NCI-H1417 treated with DMSO at 0.1 percent for 48 hours (cell line): ENCODE data around the gene GALNT6.
"Not testable (repeated sequence)": the region's sequence is repeated elsewhere in the genome, so short reads cannot be mapped to it uniquely, and the experiment has no call there.

Experiments
- DNase-seq: peaks from one replicate; lab custom pipeline; 2025; lab: John Stamatoyannopoulos, UW

GALNT6 gene

DNA sequence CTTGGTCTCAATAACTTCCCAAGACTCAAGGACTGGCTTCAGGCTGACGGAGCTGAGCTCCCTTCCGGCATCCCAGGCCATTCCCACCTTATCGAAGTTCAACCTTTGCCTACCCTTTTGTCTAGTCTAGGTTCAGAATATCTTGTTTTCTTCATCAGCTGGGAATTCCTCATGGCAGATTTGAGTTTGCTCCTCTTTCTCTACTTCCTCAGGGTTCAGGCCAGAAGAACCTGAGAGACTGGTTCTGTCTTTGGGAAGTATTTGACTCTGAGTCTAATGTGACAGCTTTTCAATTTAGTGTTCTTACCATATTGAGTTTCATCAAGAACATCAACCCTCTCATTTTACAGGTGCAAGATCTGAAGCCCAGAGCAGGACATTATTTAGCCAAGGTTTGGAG, 69.3 kb downstream of the GALNT6 start:
- no peak for DNase-seq

DNA sequence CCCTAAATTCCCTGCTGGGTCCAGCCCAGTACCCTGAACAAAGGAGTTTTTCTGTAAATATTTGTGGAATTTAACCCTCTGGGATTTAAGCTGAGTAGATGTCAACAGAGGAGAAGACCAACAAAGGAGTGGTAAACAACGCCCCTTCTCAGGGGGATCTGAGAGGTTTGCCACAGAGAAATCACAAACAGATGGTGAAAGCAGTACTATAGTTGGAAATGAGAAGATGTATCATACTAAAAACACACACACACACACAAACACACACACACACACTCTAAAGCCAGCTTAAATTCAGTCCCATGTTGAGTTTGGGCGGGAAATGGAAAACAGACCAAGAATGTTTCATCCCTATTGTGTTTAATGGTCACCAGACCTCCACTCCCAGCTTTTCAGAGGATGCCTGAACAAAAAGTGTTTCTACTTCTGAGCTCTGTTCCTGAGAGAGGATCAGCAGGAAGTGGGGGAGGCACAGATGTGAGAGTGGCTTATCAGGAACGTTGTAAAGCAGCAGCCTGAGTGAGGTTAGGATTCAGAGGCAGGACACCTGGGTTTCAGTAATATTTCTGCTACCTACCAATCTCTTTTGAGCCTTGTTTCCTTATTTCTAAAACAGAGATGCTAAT, 70.4 kb downstream of the GALNT6 start:
- DNase-seq = no peak

DNA sequence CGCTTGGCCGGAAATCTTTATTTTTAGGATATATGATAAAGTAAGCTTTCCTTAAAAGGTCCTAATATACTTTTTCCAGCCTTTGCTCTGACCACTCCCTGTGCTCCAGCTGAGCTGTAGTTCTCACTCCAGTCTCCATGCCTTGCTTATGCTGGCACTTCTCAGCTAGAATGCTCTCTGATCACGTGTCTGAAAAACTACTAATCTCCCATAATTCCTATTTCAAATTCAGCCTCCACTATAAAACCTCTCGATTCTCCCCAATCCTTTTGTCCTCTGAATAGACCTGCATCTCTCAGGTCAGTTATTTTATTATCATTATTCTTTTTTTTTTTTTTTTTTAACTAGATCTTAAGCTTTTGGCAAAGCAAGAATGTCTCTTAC, 70.9 kb downstream of the GALNT6 start:
- DNase-seq = no peak

DNA sequence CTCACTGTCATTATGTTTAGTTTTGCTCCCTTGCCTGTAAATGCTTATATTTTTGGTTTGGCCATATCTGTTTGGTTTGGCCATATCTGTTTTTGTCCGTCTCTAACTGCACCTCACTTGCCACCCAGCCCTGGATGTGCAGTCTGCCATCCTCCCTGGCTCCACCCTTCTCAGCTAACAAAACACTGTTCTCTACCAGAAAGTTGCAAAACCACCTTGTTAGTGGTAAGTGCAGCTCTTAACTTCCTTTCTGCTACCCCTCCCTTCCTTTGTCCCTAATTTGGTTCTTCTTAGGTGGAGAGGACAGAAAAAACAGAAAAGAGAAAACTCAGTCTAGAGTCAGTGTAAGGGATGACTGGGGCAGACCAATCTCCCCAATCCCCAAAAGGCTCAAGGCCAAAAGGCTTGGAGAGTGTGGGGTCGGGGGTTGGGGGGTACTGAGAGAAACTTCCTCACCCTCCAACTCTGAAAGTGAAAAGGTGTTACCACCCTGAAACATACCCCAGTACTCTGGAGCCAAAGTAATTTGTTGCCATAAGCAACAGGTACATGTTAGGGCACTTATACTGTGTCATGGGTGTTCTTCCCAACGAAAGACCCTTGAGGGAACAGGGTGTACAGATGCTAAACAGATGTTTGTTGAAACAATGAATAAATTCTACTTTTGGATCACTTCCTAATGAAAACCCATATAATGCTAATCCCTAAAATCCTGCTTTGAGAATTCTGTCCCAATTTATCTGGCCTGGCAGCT, 72.2 kb downstream of the GALNT6 start:
- DNase-seq = no peak

DNA sequence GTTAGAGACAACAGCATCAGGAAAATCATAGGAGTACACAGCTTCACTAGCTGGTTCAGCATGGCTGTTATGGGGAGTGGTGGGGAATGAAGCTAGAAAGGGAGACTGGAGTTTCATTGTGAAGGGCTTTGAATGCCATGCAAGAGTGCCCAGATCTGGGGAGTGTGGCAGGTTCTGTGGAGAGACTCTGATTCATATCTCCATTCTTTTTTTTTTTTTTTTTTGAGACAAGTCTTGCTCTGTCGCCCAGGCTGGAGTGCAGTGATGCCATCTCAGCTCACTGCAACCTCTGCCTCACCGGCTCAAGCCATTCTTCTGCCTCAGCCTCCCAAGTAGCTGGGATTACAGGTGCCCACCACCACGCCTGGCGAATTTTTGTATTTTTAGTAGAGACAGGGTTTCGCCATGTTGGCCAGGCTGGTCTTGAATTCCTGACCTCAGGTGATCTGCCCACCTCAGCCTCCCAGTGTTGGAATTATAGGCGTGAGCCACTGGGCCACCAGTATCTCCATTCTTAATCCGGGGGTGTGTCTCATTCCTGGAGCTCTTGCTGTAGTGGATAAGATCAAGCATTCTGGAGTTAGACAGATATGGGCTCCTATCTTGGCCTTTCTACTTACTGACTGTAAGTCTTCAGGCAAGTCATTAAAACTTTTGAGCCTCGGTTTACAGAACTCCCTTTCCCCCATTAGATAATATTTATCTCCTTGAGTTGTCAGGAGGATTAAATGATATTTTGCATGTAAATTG, 73.0 kb downstream of the GALNT6 start:
- not testable (repeated sequence) for DNase-seq

DNA sequence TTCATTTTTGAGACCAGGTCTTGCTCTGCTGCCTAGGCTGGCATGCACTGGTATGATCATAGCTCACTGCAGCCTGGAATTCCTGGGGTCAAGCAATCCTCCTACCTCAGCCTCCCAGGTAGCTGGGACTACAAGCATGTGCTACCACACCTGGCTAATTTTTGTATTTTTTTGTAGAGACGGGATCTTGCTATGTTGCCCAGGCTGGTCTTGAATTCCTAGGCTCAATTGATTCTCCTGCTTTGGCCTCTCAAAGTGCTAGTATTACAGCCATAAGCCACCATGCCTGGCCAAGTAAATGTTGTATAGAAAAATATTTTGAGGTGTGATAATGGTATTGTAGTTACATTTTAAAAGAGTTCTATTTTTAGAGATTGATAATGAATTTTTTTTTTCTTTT, 79.8 kb downstream of the GALNT6 start:
- DNase-seq = no peak

DNA sequence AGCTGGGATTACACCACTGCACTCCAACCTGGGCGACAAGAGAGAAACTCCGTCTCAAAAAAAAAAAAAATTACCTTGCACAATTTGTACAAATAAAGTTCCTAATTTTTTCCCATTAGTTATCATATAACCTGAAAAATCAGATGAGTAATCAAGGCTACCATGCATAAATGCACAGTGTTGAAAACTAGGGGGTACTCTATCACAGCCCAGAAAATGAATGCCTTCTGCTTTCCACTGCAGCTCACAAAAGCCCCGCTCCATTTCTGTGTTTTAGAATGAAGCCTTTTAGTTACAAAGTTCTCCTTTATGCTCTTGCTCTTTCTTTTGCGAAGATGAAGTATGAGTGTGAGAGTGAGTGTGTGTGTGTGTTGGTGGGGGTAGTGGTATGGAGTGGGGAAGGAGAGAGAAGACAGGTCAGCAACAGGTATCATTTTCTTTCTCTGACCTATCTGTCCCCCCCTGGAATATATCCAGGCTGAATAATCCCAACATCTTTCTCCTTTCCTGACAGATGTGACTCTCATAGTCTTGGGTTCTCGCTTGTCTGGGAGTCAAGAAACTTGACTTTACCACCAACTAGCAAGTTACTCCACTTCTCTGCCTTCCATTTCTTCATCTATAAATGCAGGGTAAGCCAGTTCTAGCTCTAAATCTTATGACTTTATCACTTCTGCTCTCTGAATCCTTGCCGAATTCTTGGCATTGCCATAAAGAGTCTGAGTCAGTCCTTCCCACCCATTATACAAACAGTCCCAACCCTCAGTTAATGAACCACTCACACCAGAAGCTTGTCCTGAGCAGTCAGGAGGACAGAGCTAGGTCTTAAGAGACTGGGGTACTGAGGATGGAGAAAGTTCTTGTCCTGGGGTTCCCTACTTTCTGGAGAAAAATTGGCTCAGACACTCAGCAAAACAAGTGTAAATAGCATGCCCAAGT, 83.3 kb downstream of the GALNT6 start:
- DNase-seq = no peak

DNA sequence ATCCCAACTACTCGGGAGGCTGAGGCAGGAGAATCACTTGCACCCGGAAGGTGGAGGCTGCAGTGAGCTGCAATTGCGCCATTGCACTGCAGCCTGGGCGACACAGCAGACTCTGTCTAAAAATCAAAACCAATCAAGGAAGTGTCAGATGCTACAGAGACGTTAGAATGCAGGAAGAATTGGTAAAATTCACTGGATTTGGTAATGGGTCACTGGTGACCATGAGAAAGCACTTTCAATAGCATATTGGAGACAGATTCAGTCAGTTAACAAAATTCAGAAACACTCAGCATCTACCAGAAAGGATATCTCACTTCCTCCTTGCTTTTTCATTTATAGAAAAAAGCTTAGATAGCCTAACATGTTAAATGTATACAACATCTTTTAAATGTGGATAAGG, 84.7 kb downstream of the GALNT6 start:
- no peak for DNase-seq
